NCI-H146 treated with DMSO at 0.1 percent for 48 hours (cell line): ENCODE results near the gene PIGO.
A peak's percentile ranks its signal among the peaks of the same experiment; 100 is the strongest.

ENCODE experiments used
- DNase-seq: peaks from one replicate; lab custom pipeline; 2025; ENCODE audit not compliant: unreplicated experiment; lab: John Stamatoyannopoulos, UW

PIGO gene

DNA sequence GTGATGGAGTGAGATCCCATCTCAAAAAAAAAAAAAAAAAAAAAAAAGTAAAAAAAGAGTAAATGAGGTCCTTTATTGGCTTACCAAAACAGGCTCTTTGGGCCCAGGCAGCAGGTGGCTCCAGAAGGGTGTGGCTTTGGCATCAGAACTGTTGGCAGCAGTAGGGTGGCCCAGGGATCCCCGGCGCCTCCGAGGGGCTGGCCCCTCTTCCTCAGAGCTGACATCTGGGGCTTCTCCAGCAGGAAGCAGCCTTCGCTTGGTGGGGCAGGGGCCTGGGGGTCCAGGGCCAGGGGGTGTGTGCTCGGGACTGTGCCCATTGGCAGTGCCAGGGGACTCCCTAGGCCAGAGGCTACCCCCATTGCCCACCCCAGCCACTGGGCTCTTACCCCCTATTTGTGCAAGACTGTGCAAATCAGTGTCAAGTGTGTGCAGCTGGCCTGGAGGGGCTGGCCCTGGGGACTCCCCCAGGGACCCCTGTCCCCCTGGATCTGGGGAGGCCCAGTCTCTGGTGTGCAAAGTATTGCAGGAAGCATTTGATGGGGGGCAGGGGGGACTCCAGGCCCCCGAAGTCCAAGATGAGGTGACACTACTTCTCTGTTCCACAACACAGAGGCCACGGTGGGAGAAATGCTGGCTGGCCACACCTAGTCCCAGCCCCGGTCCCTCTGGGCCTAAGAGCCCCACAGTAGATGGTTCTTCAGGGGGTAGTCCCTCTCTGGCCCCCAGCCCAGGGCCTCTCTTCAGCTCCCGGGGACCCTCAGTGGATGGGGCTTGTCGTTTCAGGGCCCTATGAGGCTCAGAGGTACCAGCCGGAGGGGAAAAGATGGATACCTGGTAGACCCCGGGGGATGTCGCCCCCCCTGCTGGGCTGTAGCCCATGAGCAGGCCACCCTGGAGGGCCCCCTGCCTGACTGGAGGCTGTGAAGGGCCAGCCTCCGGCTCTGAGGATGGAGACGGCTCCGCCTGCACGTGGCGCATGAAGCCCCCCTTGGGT, 11.2 kb upstream of the PIGO start:
- DNase-seq: no peak

DNA sequence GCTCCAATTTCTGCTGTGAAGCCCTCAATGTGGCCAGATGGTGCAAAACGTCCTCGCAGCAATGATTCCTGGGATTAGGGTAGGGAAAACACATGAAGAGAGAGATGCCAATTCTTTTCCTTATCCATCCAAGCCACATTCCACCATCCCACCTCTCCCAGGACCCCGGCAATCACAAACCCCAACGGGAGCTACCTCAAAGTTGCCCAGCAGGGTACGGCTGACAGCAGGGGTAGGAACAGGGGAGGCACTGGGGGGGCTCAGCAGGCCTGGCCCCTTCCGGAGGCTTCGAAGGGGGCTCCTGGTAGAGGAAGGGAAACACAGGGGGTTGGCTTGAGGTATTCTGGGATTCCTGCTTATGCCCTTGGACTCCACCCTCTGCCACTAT, 9.9 kb upstream of the PIGO start:
- DNase-seq: no peak

DNA sequence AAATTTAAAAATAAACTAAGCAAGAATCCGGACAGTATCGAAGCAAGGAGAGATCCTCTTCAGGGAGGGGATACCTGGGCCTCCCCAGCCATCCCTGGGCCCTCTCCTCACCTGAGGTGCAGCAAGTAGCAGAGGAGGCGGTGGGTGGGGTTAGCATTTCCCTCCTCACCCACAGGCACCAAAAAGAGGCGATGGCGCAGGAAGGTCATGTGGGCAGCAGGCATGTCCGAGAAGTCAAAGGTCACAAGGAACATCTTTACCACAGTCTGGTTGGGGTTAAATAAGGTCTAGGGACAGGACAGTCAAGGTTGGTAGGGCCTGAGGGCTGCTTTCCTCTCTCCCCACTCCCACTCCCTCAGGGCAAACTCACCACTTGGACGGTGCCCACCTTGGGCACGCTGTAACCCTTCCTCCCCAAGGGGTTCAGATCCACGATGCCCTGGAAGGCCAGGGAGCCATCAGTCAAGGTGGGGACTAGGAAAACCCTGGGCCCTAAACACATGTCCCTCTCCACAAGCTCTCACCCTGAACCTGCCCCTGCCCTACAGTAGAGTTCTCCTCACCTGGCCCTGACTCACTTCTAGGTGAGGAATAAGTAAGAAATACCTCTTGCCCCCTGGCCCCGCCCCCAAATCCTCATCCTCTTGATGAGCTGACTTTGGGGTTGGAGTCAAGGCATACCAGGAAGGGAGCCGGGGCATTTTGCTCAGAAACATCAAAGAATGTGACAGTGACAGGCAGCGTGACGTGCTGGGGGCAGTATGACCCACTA, 9.4 kb upstream of the PIGO start:
- DNase-seq: no peak

DNA sequence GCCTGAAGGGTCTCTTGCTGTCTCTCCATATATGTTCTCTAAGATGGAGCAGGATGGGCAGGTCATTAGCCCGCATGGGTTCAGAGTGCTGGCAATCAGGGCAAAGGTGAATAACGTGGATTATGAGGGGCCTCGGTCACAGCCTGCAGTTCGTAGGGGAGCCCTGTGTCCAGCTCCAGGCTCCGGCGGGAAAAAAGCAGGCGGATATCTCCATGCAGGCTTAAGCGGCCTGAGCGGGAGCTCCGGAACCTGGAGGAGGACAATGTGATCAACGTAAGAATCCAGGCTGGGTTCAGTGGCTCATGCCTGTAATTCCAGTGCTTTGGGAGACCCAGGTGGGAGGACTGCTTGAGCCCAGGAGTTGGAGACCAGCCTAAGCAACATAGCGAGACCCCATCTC, 8.7 kb upstream of the PIGO start:
- DNase-seq: no peak

DNA sequence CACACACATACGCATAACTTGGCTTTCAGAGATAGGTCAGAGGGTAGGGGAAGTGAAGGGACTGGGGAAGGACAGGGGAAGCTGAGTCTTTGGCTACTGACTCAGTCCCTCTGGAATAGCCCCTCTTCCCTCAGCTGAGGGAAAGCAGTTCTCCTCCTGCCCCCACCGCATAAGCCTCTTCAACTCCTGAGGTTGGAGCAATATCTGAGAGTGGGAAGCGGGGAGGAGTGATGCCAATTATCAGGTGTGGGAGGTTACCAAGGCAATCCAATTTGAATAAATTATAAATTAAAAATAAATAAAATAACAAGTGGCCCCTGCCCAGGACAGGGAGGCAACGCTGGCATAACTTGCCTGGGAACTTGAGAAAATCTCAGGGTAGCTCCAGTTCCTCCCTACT, 8.2 kb upstream of the PIGO start:
- no peak for DNase-seq

DNA sequence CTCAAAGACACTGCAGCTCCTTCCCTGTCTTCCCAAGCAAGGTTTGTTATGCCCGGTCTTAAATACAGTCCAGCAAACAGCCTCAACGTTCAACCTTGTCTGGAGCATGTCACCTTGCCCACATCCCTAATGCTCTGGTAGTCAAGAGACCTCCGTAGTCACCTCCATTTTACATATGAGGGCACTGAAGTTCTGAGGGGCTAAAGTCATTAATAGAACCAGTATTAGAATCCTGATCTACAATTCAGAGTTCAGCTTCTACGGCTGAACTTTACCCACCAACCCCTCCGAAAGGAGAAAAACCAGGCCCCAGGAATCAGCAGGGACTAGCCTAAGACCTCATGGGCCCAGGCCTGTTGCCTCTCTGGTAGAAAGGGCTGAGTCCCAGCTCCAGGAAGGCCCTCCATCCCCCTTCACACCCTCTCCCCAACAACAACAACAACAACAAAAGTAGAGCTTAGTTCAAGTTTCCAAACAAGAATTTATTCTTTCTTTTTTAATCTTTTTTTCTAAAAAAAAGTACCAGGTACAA, 7.3 kb upstream of the PIGO start:
- no peak for DNase-seq

DNA sequence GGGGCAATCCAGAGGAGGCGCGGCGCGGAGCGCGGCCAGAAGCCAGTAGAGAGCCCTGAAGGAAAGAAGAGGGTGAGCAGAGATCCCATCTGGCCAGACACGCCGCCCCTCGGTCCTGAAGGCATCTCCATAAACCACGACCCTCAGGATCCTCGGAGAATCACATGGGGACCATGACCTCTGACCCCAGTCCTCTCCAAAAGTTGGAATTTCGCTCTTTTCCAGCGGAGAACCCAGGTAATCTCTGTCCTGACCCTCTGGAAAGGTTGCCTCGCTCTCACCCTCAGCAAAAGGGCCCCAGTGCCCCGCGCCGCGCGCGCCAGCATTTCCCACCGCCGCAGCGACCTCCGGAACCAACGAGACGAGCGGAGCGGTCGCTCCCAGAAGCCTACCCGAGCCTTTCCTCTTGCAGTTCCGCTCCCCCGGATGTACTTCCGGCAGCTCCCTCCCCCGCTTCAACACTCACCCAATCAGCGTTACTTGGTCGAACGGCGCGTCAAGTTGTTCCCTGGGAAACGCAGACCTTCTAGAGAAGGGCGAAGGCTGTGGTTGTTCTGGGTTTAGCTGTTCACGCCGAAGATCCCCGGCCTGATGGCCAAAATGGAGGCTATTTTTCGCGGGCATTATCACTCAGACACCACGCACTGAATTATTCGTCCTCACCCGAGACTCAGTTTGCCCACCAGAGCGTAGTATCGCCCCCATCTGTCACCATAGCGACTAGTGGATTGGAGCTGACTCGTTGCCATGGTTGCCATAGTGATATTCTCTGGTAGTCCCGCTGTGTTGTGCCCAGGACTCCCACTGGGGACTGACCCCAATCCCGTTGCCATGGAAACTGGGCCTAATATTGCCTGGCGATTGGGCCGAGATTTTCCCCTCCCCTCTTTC, 6.6 kb upstream of the PIGO start, which contains the start of gene STOML2:
TSS of gene STOML2 (minus strand) at position 363 of the 891 bp plus-strand sequence. CDS start at position 326, 37 bp downstream.
- DNase-seq: peak; percentile 97

DNA sequence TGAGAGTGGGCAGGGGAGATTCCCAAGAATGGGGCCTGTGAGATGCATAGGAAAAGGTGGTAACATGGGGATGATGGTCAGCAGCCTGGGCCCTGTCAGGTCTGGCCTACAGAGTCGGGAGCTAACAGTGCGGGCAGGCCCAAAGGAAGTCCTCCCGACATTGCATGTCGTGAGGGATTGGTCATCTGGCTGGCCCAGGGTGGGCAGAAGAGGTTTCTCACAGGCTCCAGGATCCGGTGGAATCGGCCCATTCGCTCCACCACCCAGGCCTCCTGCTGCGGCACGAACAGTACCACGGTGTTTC, 6.0 kb upstream of the PIGO start:
- no peak for DNase-seq

DNA sequence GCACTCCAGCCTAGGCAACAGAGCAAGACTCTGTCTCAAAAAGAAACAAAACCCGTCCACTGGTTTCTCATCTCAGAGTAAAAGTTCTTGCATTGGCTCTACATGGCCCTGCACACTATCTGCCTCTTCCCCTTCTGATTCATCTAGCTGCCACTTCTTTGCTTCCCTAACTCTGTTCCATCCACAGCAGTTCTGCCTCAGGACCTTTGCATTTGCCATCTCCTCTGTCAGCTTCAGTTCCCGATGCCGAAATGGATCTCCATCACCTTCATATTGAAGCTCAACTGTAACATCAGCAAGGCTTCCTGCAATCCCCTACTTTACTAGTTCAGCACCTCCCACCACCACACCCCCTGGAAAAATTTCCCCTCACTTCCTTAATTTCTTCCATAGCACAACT, 1.2 kb upstream of the PIGO start:
- no peak for DNase-seq

DNA sequence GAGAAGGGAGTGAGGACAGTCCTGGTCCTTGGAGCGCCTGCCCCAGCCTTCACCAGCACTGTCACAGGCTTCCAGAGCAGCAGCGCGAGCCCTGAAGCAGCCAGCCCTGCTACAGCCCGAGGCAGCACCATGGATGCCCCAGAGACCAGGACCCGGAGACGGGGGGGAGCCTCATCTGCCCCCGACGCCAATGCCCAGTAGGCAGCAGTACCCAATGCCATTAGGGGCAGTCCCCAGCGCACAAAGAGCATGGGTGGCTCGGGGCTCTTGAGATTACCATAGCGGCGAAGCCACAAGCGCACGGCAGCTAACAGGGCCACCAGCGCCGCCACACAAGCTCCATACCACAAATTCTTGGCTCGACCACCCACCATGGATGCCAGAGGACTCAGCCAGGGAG, 4.9 kb downstream of the PIGO start:
- no peak for DNase-seq

DNA sequence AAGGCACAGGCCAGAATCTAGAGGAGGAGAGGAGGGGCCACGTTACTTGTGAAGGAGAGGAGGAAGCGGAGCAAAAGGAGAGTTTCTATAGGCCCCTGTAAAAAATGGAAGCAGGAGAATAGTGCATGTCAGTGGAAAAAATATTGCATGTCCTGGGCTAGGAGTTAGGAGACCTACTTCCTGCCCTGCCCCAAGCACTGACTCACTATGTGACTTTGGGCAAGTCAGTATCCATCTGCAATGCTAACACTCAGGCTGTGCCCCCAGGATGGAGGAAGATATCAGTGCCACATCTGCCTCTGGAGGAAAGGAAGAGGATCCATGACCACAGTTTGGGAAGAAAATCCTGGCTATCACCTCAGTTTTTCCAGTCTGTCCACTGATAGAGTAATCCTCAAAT, 7.0 kb downstream of the PIGO start:
- no peak for DNase-seq

DNA sequence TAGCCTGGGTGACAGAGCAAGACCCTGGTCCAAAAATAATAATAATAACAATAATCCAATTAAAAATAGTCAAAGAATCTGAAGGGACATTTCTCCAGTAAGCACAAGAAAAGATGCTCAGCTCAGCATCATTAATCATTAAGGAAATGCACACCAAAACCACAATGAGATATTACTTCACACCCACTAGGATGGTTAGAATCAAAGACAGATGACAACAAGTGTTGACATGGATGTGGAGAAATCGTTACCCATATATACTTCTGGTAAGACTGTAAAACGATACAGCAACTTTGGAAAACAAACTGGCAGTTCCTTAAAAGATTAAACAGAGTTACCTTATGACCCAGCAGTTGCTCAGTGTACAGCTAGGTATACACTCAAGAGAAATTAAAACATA, 11.3 kb downstream of the PIGO start:
- DNase-seq: no peak

DNA sequence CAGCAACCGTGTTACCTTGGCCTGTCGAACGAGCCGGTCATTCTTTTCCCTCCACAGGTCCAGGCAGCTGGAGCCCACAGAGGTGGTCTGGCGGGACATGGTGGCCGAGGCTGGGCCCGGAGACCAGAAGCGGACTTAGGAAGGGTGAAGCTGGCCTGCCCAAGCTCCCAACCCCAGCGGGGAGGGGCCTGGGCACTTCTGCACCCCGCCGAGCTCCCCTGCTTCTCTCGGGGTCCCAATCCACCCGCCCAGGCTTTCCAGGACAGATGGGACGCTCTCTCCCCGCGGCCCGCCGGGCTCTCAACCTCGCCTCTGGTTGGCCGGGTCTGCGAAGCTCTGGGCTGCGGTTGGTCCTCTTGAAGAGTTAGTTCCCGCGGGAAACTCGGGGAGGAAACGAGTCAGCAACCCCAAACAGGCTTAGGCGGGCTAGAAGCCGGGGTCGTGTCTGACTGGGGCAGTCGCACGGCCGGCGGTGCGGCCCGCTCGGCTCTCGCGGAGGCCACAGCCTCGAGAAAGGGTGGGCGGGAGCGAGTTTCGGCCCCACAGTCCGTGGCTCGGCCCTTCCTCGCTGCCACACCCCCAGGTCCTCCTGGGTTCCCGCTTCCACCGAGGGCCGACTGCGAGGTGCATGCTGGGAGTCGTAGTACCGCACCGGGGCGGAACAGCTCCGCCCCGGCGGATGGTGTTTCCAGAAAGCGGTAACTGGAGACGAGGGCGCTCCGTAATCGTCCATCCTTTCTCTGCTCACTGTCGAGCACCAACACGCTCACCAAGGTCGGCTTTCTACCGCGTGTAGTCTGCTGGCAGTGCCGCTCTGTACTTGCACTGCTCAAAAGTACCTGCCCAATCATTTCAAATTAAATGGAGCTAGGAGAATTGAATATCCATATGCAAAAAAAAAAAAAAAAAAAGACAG, 16.7 kb downstream of the PIGO start, which contains the start of gene FANCG:
TSS of gene FANCG (minus strand) at position 517 of the 916 bp plus-strand sequence. CDS start at position 99, 418 bp downstream.
- peak; percentile 95 for DNase-seq

DNA sequence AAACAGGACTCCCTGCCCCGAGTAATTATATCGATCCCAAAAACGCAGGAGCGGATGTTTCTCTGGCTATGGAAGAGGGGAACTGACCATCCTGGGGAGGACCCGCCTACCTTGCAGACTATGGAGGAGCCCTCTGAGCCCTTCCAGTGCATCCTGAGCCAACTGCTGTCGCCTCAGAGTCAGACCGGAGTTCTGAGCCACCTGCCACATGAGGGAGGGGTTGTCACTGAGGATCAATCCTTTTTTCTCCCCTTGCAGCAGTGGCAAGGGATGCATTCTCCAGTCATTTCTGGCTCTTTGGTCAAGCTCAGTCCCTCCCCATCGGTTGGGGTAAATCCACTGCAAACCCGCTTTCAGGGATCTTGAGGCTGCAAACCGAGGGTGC, 17.4 kb downstream of the PIGO start:
- DNase-seq: peak; percentile 42

DNA sequence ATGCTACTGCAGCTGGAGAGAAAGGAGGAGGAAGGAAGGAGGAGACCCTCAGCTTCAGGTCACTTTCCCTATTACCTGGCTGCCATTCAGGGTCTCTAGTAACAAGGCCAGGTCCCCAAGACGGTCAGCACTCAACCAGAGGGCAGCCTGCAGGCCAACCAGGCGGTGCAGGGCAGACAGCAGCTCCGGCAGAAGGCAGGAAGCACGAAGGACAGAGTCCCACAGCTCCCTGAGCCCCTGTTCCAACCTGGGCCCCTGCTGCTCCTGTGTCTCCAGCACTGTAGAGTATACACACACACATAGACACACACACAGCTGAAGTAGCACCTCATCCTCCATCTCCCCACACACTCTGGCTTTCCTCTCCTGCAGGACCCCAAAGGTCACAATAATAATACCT, 18.3 kb downstream of the PIGO start:
- no peak for DNase-seq

DNA sequence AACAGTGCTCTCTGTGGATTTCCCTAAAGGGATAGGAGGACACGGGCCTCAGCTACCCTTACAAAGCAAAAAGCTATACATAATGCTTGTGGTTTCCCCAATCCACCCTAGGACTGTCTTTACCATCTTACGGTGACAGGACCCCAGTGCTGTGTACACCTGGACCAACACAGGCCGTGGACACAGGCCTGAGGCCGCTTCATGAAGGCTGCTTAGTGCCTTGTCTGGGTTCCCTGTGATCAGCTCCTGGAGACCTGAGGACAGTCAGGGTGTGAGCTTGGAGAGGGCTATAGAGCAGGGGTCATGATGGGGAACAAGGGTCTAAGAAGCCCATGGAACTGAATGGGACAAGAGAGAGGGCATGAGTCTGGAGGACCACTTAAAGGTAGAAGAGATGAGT, 19.5 kb downstream of the PIGO start:
- no peak for DNase-seq

DNA sequence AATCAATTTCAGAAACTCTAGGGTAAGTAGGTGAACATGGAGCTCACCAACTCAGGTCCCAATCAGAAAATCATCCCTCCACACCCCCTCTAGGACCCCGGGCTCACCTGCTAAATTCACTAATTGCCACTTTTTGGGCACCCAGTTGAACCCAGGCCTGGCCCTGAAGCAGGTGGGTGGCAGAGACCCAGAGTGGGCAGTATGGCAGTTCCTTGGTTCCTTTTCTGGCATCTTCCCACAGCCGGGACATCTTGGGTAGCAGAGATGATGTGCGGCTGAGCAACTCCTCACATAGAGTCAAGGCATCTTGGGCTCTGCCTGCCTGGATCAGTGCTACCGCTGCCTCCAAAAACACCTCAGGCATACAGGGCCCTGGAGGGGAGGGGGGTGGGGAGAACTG, 21.0 kb downstream of the PIGO start:
- DNase-seq: no peak

DNA sequence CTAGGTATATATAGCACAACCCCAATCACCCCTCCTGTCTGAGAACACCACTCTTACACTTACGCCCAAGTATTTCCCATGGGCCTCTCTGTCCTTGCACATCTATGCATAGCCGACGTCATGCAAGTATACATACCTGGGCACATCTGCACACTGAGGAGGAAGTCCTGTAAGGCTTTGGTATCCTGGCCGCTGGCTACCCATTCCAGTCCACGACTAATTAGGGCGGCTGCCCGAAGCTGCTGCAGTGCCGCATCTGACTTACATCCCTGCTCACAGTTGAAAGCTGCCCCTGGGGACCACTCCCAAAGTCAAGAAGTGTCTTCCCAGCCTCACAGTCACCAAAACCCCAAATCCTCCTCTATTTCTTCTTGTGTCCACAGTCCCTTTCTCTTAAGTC, 21.6 kb downstream of the PIGO start:
- no peak for DNase-seq

DNA sequence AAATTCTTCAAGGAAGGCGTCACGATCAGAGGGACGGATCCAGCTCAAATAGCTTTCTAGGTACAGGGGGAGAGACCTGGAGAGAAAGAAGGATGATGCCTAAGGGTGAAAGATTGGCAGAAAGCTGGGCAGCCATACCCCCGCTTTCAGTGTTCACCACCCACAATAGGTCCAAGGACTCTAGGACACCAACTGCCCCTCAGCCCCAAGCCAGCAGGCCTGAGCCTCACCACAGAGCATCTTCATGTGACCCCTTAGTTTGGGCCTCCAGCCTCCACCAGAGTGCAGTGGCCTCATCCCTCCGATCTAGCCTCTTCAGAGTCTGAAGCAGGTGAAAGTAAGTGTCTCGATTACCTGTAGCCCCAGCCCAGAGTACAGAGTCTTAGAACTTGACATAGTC, 22.2 kb downstream of the PIGO start:
- DNase-seq: no peak

DNA sequence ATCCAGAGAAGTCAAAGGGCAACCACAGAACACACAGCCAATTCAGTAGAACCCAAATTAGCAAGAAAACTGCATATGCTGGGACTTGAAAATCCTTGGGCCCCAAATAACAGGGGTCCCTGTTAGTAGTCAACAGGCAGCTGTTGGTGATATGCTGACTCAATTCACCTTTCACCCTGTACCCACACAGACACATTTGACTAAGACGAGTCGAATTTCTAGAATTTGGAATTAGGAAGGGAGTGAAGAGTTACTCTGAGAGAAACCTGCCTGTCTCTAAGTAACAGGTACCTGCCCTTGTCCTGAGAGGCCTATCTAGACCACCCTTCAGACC, 23.1 kb downstream of the PIGO start:
- no peak for DNase-seq
